NCI-H1417 (cell line): ENCODE measurements around the gene PARD3B.

Experiments used
- DNase-seq, 3 experiments: peaks; one replicate each; lab custom pipeline; 2025; lab: John Stamatoyannopoulos, UW

PARD3B gene

GRCh38 chr2:204842068-204842467 lies 296.8 kb downstream of the PARD3B start:
- DNase-seq, result no peak

GRCh38 chr2:204842661-204843485 lies 297.6 kb downstream of the PARD3B start:
- no peak for DNase-seq

DNA sequence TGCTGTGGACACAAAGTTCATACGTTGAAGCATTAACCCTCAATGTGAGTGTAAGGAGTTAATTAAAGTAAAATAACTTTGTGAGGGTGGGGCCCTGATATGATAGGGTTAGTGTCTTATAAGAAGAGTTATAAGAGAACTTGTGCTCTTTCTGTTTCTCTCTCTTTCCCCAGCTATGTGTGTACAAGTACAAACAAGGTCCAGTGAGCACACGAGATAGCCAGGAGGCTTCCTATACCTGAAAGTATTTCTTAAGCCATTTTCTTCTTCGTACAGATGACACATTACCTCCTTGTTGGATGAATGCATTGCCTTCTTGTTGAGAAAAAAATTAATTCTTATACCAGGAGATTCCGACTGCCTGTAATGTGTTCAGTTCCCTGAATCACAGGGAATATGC lies 301.2 kb downstream of the PARD3B start:
- no peak for DNase-seq

DNA sequence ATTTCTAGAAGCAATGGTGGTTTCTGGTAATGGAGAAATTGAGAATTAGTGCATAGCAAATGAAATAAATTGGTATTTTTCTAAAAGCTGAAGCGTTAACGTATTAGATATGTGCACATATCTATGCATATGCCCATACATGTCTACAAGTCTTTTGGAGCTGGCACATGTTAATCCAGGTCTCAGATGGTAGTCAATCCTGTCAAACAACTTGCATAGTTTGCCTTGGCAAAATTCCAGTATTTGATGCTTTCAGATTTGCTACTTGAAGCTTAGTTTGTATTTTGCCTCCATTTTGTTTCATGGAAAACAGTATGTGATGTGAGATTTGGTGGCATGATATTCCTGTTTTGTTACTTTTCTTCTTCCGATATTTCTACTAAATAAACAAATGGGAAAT lies 304.6 kb downstream of the PARD3B start:
- DNase-seq, result peak in 2 of 3 experiments; percentile 9 to 68

GRCh38 chr2:204850581-204850980 lies 305.3 kb downstream of the PARD3B start:
- DNase-seq, result peak in 1 of 3 experiments; percentile 8

DNA sequence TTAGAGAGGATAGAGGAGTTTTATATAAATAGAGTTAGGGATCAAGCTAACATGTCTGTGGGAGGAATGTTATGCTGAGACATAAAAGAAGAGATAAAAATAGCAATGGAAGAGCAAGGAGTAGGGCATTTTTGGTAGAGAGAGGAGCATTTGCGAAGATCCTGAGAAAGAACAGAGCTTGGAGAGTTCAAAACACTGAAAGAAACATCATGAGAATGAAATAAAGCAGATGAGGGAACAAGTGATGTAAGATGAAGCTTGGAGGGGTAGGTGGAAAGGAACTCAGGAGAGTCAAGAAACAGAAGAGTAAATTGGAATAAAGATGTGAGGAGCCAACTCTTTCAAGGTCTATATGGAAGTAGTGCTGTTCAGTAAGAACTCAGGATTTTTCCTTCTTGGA lies 308.6 kb downstream of the PARD3B start:
- no peak for DNase-seq

GRCh38 chr2:204860274-204860673 lies 315.0 kb downstream of the PARD3B start:
- no peak for DNase-seq

GRCh38 chr2:204862809-204863208 lies 317.5 kb downstream of the PARD3B start:
- DNase-seq, result no peak

- DNase-seq, result no peak
Measured at GRCh38 chr2:204863336-204863735, 318.1 kb downstream of the PARD3B start.

DNA sequence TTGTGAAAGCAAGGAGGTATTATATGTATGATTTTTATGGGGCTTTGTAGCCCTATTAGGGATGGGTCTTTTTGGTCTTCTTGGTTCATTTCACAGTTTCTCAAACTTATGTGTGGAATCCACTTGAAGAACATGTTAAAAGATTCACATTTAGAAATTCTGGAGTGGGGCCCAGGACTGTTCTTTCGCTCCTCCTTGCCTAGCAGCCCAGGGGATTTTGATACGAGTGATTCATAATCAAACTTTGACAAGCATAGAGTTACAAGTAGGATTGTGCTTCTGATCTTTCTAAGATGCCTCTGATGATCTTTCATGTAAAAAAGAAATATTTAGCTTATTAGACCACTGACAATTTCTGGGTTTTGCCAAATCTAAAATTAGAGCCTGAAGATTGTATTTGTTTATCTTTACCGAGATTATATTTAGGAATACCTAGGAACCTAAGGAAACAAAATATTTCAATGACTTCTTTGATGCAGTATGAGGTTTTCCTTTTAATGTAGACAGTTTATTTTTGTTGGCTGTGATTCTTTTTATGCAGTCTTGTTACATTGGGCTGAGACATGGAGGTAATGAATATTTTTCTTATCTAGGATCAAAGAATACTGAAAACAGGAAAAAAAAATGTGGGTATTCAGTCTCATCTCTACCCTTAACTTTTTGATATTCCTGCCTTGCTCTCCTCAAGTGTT lies 324.0 kb downstream of the PARD3B start:
- DNase-seq, result no peak

GRCh38 chr2:204870053-204870452 lies 324.8 kb downstream of the PARD3B start:
- DNase-seq, result no peak

GRCh38 chr2:204871231-204871953 lies 326.1 kb downstream of the PARD3B start:
- DNase-seq, result peak; percentile 1 to 66 (median 16)

DNA sequence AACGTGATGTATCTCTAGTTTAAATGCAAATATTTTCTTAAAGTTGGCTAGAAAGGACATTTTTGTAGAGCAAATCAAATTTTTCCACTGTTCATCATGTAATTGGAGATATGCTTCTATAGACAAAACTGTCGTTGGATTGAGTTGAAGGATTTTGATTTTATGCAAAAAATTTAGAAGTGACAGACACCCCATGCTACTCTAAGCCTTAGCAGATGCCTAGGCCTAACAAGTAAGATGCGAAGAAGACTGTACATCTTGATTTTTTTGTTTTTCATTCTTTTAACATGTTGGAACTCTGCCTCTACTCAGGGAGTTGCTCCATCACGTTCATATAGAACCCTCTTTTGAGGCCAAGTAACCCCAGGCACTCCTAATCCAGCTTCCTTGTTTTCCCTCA lies 331.0 kb downstream of the PARD3B start:
- DNase-seq, result no peak

- no peak for DNase-seq
Measured at GRCh38 chr2:204877691-204878090, 332.4 kb downstream of the PARD3B start.

- DNase-seq, result no peak
Measured at GRCh38 chr2:204880928-204881327, 335.7 kb downstream of the PARD3B start.

DNA sequence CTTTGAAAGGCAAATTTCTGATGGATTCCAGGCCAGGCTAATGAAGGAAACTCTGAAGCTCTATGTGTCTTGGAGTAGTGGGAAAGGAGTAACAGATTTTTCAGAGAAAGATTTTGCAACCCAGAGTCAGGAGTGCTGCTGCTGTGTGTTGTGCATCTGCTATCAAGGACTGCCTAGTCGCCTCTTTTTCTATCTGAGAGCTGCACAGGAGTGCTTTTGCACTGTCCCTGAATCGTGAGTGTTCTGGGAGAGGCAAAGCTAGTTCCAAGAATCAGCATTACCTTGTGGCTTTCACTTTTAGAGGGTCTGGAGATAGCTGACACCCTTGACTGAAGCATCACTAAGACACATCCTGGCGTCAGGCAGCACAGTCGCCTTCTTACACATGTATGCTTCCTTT lies 336.4 kb downstream of the PARD3B start:
- DNase-seq, result no peak

GRCh38 chr2:204885747-204886146 lies 340.5 kb downstream of the PARD3B start:
- DNase-seq, result peak in 1 of 3 experiments; percentile 53

- no peak for DNase-seq
Measured at GRCh38 chr2:204886713-204887112, 341.4 kb downstream of the PARD3B start.

GRCh38 chr2:204888222-204888621 lies 342.9 kb downstream of the PARD3B start:
- no peak for DNase-seq

DNA sequence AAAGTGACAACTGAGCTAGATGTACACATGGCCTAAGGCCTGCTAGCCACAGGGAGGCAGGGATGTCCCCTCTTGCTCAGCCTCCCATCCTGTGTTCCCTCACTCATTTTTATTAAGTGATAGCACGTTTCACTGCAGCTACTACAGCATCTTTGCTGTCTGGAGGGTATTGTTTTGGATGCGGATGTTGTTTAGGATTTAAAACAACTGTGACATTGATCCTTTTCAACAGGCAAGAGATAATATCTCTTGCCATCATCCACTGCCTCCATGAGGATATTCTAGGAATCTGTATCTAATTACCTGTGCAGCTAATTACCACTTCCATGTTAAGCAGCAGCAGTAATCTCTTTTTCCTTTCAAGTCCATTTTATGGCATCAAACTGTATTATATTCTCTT lies 345.4 kb downstream of the PARD3B start:
- no peak for DNase-seq

GRCh38 chr2:204891739-204892138 lies 346.5 kb downstream of the PARD3B start:
- no peak for DNase-seq

DNA sequence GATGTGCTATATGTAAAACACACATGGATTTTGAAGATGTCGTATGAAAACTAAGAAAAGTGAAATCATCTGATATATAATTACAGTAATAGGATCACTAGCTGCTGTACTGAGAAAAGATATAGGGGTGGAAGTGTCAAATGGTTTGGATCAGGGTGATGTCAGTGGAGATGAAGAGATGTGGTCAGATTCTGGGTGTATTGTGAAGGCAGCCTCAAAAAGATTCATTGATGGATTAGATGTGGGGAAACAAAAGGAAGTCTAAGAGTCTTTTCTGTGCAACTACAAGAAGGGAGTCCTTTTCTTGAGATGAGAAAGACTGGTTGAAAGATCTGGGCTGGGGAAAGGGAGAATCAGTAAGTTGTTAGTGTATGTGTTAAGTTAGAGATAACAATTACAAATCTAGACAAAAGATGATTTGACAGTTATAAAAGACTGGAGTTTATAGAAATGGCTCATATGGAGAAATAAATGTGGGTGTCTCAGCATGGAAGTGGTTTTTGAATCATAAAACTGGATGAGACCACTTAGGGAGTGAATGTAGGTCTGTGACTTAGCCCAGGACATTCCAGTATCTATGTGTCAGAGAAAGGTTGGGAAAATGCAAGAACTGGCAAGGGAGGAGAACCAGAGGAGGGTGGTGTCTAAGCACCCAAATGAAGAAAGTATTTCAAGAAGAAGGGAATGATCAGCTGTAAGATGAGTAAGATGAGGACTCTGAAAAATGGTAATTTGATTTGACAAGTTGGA lies 347.4 kb downstream of the PARD3B start:
- DNase-seq, result no peak
